ENCODE data around the gene PRSS57. TPM values are rescaled to one million over a fixed set of nuclear protein-coding genes. Genes with fewer than 3 reads are reported as not detected.

PRSS57 gene
- total and polyA plus RNA-seq, 2 of the 4 experiments (the other 2 are of a cell fraction), result not detected

GRCh38 chr19:677201-677600, 18.1 kb downstream of the PRSS57 start:
- ChIA-PET CTCF (no interaction called here), POLR2A (ENCODE audit: unreplicated experiment) (interaction anchor here (0.7 kb wide), 2 partner anchors 76 to 280 kb away, joined by 3 read pairs; no protein-coding TSS in a partner anchor)
- Histone ChIP-seq H3K4me3 (ENCODE audit: insufficient read depth, low read depth, low read length) (peak overlapping the region; percentile 81; the same call in 1 of the 2 replicates), H4K91ac (ENCODE audit: insufficient read depth, low read depth, low read length) (peak overlapping the region; percentile 47; the same call in 1 of the 2 replicates), H2BK120ac (ENCODE audit: low read depth, low read length) (peak overlapping the region; percentile 57; the same call in 1 of the 2 replicates), H3K36me3 (ENCODE audit: control insufficient read depth, insufficient read depth, low read length) (no peaks in the 10 kb centered on the region; the same call in 1 of the 2 replicates), H2BK20ac (ENCODE audit: low read depth, low read length) (no peak overlapping the region), H2AFZ (replicated peaks; ENCODE audit: low read length, poor library complexity) (peak overlapping the region; percentile 69), H4K20me1 (ENCODE audit: insufficient read depth, low read length) (peaks cover 18% of the 10 kb centered on the region), H3K18ac (ENCODE audit: low read depth, low read length) (no peak overlapping the region), H3K4ac (ENCODE audit: low read depth, low read length) (peak overlapping the region; percentile 90), H3K4me1 (ENCODE audit: control insufficient read depth, insufficient read depth, low read length) (peaks cover 19% of the 10 kb centered on the region), H3K56ac (ENCODE audit: extremely low read depth, insufficient read depth, low read length) (no peak overlapping the region), H2BK5ac (ENCODE audit: low read depth, low read length, poor library complexity, severe bottlenecking) (peak overlapping the region; percentile 89), H4K5ac (ENCODE audit: low read depth, low read length) (no peak overlapping the region), H3K79me1 (ENCODE audit: low read depth in 1 of 2, low read length in 2 of 2) (peaks cover 13 to 43% of the 10 kb centered on the region in 2 experiments; a peak in 3 of 4 replicates), H3K9me1 (ENCODE audit: insufficient read depth, low read length) (peaks cover 12% of the 10 kb centered on the region), H3K9me3 (ENCODE audit: control insufficient read depth, insufficient read depth, low read length) (no peaks in the 10 kb centered on the region), H3K27ac (ENCODE audit: insufficient read depth, low read length) (peak overlapping the region; percentile 63), H2AK9ac (replicated peaks; ENCODE audit: low read depth, low read length, poor library complexity) (peak overlapping the region; percentile 99), H3K23ac (ENCODE audit: low read depth, low read length) (no peak overlapping the region), H3K14ac (replicated peaks; ENCODE audit: low read depth, low read length) (peak overlapping the region; percentile 78; the same call in 1 of the 2 replicates), H3K9ac (ENCODE audit: low read depth, low read length) (peak overlapping the region; percentile 90; the same call in 1 of the 2 replicates), H2BK15ac (ENCODE audit: low read depth, low read length) (no peak overlapping the region), H4K8ac (ENCODE audit: low read depth in 2 of 2, low read length in 2 of 2) (peak overlapping the region; percentile 84 to 98; a peak in 2 of 4 replicates), H3K4me2 (ENCODE audit: low read depth, low read length) (peak overlapping the region; percentile 68), H2AK5ac (ENCODE audit: low read depth, low read length) (peak overlapping the region; percentile 94; the same call in 1 of the 2 replicates), H3K27me3 (ENCODE audit: control insufficient read depth, insufficient read depth, low read length) (no peaks in the 10 kb centered on the region)
- dilution Hi-C loops (cut with HindIII; ENCODE audit: low sequenced_read_pairs, unreplicated experiment), result no loop called here
- in situ Hi-C loops (cut with MboI; ENCODE audit: low sequenced_read_pairs), result no loop called here
- no TSS peak for BruUV-seq (replicated peaks)
- TF ChIP-seq USF2 (IDR thresholded peaks at IDR 0.05; ENCODE audit: low read depth, low read length), result peak; percentile 35; the same call in 1 of the 2 replicates
- TF ChIP-seq MXI1 (IDR thresholded peaks at IDR 0.05; ENCODE audit: borderline replicate concordance, low read depth, low read length), result peak; percentile 42; the same call in 1 of the 2 replicates
- TF ChIP-seq RFX5 (IDR thresholded peaks at IDR 0.05; ENCODE audit: low read depth, low read length), result no peak
- no peak for TF ChIP-seq MAFK (IDR thresholded peaks at IDR 0.05; ENCODE audit: low read depth, low read length)
- peak; percentile 15 for TF ChIP-seq RCOR1 (IDR thresholded peaks at IDR 0.05; ENCODE audit: insufficient replicate concordance, low read length)
- peak; percentile 89 for TF ChIP-seq FOS (IDR thresholded peaks at IDR 0.05; ENCODE audit: low read depth, low read length)
- TF ChIP-seq CHD1 (IDR thresholded peaks at IDR 0.05; ENCODE audit: low read depth, low read length), result no peak
- TF ChIP-seq NFE2L2 (IDR thresholded peaks at IDR 0.05; ENCODE audit: low read depth, low read length), result no peak
- peak; percentile 69 for TF ChIP-seq BHLHE40 (IDR thresholded peaks at IDR 0.05; ENCODE audit: low read depth, low read length)
- no peak for TF ChIP-seq SMC3 (IDR thresholded peaks at IDR 0.05; ENCODE audit: low read depth, low read length)
- no peak for TF ChIP-seq POLR2A (IDR thresholded peaks at IDR 0.05; ENCODE audit: low read depth, low read length)
- TF ChIP-seq, protein P1, sequence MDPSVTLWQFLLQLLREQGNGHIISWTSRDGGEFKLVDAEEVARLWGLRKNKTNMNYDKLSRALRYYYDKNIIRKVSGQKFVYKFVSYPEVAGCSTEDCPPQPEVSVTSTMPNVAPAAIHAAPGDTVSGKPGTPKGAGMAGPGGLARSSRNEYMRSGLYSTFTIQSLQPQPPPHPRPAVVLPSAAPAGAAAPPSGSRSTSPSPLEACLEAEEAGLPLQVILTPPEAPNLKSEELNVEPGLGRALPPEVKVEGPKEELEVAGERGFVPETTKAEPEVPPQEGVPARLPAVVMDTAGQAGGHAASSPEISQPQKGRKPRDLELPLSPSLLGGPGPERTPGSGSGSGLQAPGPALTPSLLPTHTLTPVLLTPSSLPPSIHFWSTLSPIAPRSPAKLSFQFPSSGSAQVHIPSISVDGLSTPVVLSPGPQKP (IDR thresholded peaks at IDR 0.05; ENCODE audit: borderline replicate concordance, low read depth, low read length), result no peak
- TF ChIP-seq RAD21 (IDR thresholded peaks at IDR 0.05; ENCODE audit: low read length), result no peak
- TF ChIP-seq MAZ (IDR thresholded peaks at IDR 0.05; ENCODE audit: borderline replicate concordance, low read depth, low read length), result peak; percentile 98
- TF ChIP-seq CEBPB (IDR thresholded peaks at IDR 0.05; ENCODE audit: low read depth, low read length), result 0 out of 2 replicates have a peak, but pooled peaks have one; percentile 15
- TF ChIP-seq, protein P2, sequence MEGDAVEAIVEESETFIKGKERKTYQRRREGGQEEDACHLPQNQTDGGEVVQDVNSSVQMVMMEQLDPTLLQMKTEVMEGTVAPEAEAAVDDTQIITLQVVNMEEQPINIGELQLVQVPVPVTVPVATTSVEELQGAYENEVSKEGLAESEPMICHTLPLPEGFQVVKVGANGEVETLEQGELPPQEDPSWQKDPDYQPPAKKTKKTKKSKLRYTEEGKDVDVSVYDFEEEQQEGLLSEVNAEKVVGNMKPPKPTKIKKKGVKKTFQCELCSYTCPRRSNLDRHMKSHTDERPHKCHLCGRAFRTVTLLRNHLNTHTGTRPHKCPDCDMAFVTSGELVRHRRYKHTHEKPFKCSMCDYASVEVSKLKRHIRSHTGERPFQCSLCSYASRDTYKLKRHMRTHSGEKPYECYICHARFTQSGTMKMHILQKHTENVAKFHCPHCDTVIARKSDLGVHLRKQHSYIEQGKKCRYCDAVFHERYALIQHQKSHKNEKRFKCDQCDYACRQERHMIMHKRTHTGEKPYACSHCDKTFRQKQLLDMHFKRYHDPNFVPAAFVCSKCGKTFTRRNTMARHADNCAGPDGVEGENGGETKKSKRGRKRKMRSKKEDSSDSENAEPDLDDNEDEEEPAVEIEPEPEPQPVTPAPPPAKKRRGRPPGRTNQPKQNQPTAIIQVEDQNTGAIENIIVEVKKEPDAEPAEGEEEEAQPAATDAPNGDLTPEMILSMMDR (conservative IDR thresholded peaks at IDR 0.05; ENCODE audit: low read depth, low read length), result no peak
- DNase-seq (peak; percentile 79), ATAC-seq (ENCODE audit: low read depth) (peak; percentile 3)
- intact Hi-C loops (cut with micrococcal nuclease), result no loop called here
- WGBS, 2 experiments (ENCODE audit: extremely low coverage in 2 of 2, insufficient read length in 1 of 2), result 0% methylated on average over 1 of the region's 15 CpGs; no CpG with 5 or more reads in 1 of the 2 experiments

Data from IMR-90 (cell line).